GM23338 (cell line): ENCODE measurements around the gene STRIT1. TPM values are rescaled to one million over a fixed set of nuclear protein-coding genes. Genes with fewer than 3 reads are reported as not detected.

ENCODE experiments used
- ATAC-seq: fragments of 200-7000 bp; cut with Tn5 transposase; 3 replicates; pipeline ENCODE4 v1.9.1; 2020
- DNase-seq: peaks from one replicate; pipeline ENCODE4 v3.0.0-alpha.2; 2015; ENCODE audit warnings: low spot score
- H2AFZ ChIP-seq: fragments of 200-600 bp; sonication (generic); 2 replicates; pipeline ENCODE4 v1.8.0; 2016; ENCODE audit warnings: antibody characterized with exemption, mild to moderate bottlenecking, moderate library complexity
- H3F3A ChIP-seq: fragments of 200-600 bp; sonication (generic); replicated peaks from 2 replicates; pipeline ENCODE4 v1.8.0; 2017; ENCODE audit warnings: antibody characterized with exemption, mixed run types, low read depth
- H3K27ac ChIP-seq: fragments of 200-600 bp; sonication (generic); 2 replicates; pipeline ENCODE4 v1.6.1; 2016; ENCODE audit warnings: low read depth
- H3K27me3 ChIP-seq: fragments of 200-600 bp; sonication (generic); 2 replicates; pipeline ENCODE4 v1.8.0; 2016; ENCODE audit warnings: mild to moderate bottlenecking, mixed run types, moderate library complexity; ENCODE audit not compliant: insufficient read depth
- H3K36me3 ChIP-seq: fragments of 200-600 bp; sonication (generic); 2 replicates; pipeline ENCODE4 v1.8.0; 2016; ENCODE audit warnings: mild to moderate bottlenecking; ENCODE audit not compliant: insufficient read depth
- H3K4me1 ChIP-seq: fragments of 200-600 bp; sonication (generic); 2 replicates; pipeline ENCODE4 v1.8.0; 2016; ENCODE audit warnings: mild to moderate bottlenecking, moderate library complexity; ENCODE audit not compliant: insufficient read depth
- H3K4me2 ChIP-seq: fragments of 200-600 bp; sonication (generic); 2 replicates; pipeline ENCODE4 v1.7.1; 2017; ENCODE audit warnings: mixed run types
- H3K4me3 ChIP-seq: fragments of 200-600 bp; sonication (generic); 2 replicates; pipeline ENCODE4 v1.6.1; 2016; ENCODE audit warnings: mixed run types
- H3K79me2 ChIP-seq: fragments of 200-600 bp; sonication (generic); replicated peaks from 2 replicates; pipeline ENCODE4 v1.8.0; 2017; ENCODE audit warnings: mild to moderate bottlenecking; ENCODE audit not compliant: insufficient read depth
- H3K9me2 ChIP-seq: fragments of 200-600 bp; sonication (generic); 2 replicates; pipeline ENCODE4 v1.8.0; 2017; ENCODE audit not compliant: insufficient read depth
- H4K20me1 ChIP-seq: fragments of 200-600 bp; sonication (generic); replicated peaks from 2 replicates; pipeline ENCODE4 v1.8.0; 2017; ENCODE audit warnings: mild to moderate bottlenecking; ENCODE audit not compliant: insufficient read depth
- H3K27ac Mint-ChIP-seq: 2 replicates; pipeline ENCODE4 v1.8.0; 2020; ENCODE audit warnings: inconsistent platforms, mild to moderate bottlenecking, moderate library complexity, mixed read lengths
- H3K27me3 Mint-ChIP-seq: 3 replicates; pipeline ENCODE4 v1.8.0; 2022; ENCODE audit warnings: low read depth, mild to moderate bottlenecking, moderate library complexity, mixed read lengths, inconsistent platforms; ENCODE audit not compliant: insufficient read depth, poor library complexity
- H3K36me3 Mint-ChIP-seq: 3 replicates; pipeline ENCODE4 v1.8.0; 2021; ENCODE audit warnings: low read depth, mild to moderate bottlenecking, inconsistent platforms, moderate library complexity, mixed read lengths
- H3K4me1 Mint-ChIP-seq: 3 replicates; pipeline ENCODE4 v1.8.0; 2020; ENCODE audit warnings: mild to moderate bottlenecking, inconsistent platforms, mixed read lengths
- H3K4me3 Mint-ChIP-seq: 3 replicates; pipeline ENCODE4 v1.8.0; 2021; ENCODE audit warnings: moderate library complexity, mild to moderate bottlenecking, inconsistent platforms, mixed read lengths
- H3K9me3 Mint-ChIP-seq: 3 replicates; pipeline ENCODE4 v1.8.0; 2020; ENCODE audit warnings: moderate library complexity, mild to moderate bottlenecking, inconsistent platforms, mixed read lengths
- CREB1 ChIP-seq: fragments of 250-450 bp; sonication (Bioruptor Pico); IDR thresholded peaks from 2 replicates; pipeline ENCODE4 v1.5.0; 2020; ENCODE audit warnings: low read depth, mild to moderate bottlenecking, moderate library complexity
- ETS1 ChIP-seq: IDR thresholded peaks from 2 replicates; pipeline ENCODE4 v1.6.1; 2016; ENCODE audit warnings: antibody characterized with exemption
- EZH2 ChIP-seq: fragments of 200-600 bp; sonication (generic); IDR thresholded peaks from one replicate; pipeline ENCODE4 v1.8.0; 2017; ENCODE audit warnings: antibody characterized with exemption, mild to moderate bottlenecking, low read depth; ENCODE audit not compliant: unreplicated experiment
- EZH2phosphoT487 ChIP-seq: fragments of 200-600 bp; sonication (generic); IDR thresholded peaks from one replicate; pipeline ENCODE4 v1.8.1; 2018; ENCODE audit warnings: antibody characterized with exemption; ENCODE audit not compliant: unreplicated experiment
- JUNB ChIP-seq: IDR thresholded peaks from one replicate; pipeline ENCODE4 v1.6.1; 2016; ENCODE audit warnings: antibody characterized with exemption; ENCODE audit not compliant: unreplicated experiment
- NANOG ChIP-seq: IDR thresholded peaks from 2 replicates; pipeline ENCODE4 v1.6.1; 2016; ENCODE audit warnings: antibody characterized with exemption, borderline replicate concordance
- POLR2AphosphoS5 ChIP-seq: IDR thresholded peaks from 2 replicates; pipeline ENCODE4 v1.6.1; 2016; ENCODE audit warnings: antibody characterized with exemption, low read depth
- REST ChIP-seq: IDR thresholded peaks from one replicate; pipeline ENCODE4 v1.6.1; 2018; ENCODE audit warnings: antibody characterized with exemption; ENCODE audit not compliant: unreplicated experiment
- STAT1 ChIP-seq: IDR thresholded peaks from one replicate; pipeline ENCODE4 v1.6.1; 2016; ENCODE audit warnings: antibody characterized with exemption; ENCODE audit not compliant: unreplicated experiment
- ZNF114 ChIP-seq: fragments of 250-450 bp; sonication (Bioruptor Pico); IDR thresholded peaks from 2 replicates; pipeline ENCODE4 v1.5.0; 2020; ENCODE audit warnings: mild to moderate bottlenecking, moderate library complexity
- ZNF331 ChIP-seq: fragments of 250-450 bp; sonication (Bioruptor Pico); IDR thresholded peaks from 2 replicates; pipeline ENCODE4 v1.5.0; 2020; ENCODE audit warnings: low read depth, mild to moderate bottlenecking, moderate library complexity
- polyA plus RNA-seq: library from polyadenylated mRNA; unstranded; fragments of >200 nt; fragmentation: Nextera tagmentation; extraction: Ambion mirVana; gene quantifications from 2 replicates; pipeline ENCODE4 v1.2.1, GENCODE V29; 2016
- total RNA-seq: library from RNA; depleted of rRNA; stranded (reverse); fragments of >200 nt; shearing (Covaris generic); gene quantifications from 2 replicates; pipeline ENCODE4 v1.2.3, GENCODE V29; 2014
- TF ChIP-seq, protein P1 (sequence below), 2 experiments: fragments of 200-600 bp in 1 of 2; sonication (generic) in 1 of 2; conservative IDR thresholded peaks; 2 replicates each; pipeline versions ENCODE4 v1.5.1 to v1.6.1; 2016 to 2017; ENCODE audit warnings: antibody characterized with exemption in 2 of 2, low read depth in 2 of 2, mild to moderate bottlenecking in 2 of 2, moderate library complexity in 1 of 2
- TF ChIP-seq, protein P2 (sequence below): fragments of 250-450 bp; sonication (Bioruptor Pico); IDR thresholded peaks from 2 replicates; pipeline ENCODE4 v1.5.0; 2020; ENCODE audit warnings: mild to moderate bottlenecking, moderate library complexity

STRIT1 gene
- total and polyA plus RNA-seq, 2 experiments from 2014 or later: 1.5 to 1.6 TPM

DNA sequence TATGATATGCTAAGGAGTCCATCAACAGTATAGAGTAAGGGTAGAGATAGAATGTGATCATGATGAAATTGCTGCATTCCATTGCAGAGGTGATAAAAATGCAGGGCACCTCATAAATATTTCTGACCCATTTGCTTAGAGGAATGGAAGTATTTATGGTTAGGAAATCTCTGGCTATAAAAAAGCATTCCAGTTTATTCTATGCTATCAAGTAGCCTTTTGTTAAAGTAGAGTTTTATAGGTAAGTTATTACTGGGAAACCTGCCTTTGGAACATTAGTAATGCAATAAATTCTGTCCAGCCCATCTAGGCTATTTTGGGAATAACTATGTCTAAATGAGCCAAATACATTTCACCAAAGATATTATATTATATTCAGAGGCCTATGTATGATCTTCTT, 19.8 kb upstream of the STRIT1 start:
- no peak for ATAC-seq
- Histone ChIP-seq H2AFZ (no peak overlapping the region), H4K20me1 (no peaks in the 10 kb centered on the region), H3K27me3 (no peaks in the 10 kb centered on the region), H3K79me2 (no peaks in the 10 kb centered on the region), H3K4me3 (no peak overlapping the region), H3K4me2 (no peak overlapping the region), H3K4me1 (peaks cover 4% of the 10 kb centered on the region), H3K27ac (no peak overlapping the region), H3K9me2 (no peaks in the 10 kb centered on the region), H3F3A (no peaks in the 10 kb centered on the region), H3K36me3 (no peaks in the 10 kb centered on the region)
- no peak for DNase-seq
- Mint-ChIP-seq H3K4me3 (no peak overlapping the region), H3K27me3 (peaks cover 3% of the 10 kb centered on the region), H3K4me1 (peaks cover 7% of the 10 kb centered on the region; the same call in 2 of the 3 replicates), H3K36me3 (no peaks in the 10 kb centered on the region), H3K27ac (peak overlapping the region; percentile 77; the same call in 1 of the 2 replicates), H3K9me3 (no peaks in the 10 kb centered on the region)
- TF ChIP-seq STAT1 (no peak), POLR2AphosphoS5 (no peak), EZH2 (no peak), ETS1 (no peak), CREB1 (no peak), NANOG (no peak), REST (no peak), JUNB (no peak), ZNF331 (no peak), EZH2phosphoT487 (no peak), ZNF114 (no peak)
- TF ChIP-seq, protein P1, sequence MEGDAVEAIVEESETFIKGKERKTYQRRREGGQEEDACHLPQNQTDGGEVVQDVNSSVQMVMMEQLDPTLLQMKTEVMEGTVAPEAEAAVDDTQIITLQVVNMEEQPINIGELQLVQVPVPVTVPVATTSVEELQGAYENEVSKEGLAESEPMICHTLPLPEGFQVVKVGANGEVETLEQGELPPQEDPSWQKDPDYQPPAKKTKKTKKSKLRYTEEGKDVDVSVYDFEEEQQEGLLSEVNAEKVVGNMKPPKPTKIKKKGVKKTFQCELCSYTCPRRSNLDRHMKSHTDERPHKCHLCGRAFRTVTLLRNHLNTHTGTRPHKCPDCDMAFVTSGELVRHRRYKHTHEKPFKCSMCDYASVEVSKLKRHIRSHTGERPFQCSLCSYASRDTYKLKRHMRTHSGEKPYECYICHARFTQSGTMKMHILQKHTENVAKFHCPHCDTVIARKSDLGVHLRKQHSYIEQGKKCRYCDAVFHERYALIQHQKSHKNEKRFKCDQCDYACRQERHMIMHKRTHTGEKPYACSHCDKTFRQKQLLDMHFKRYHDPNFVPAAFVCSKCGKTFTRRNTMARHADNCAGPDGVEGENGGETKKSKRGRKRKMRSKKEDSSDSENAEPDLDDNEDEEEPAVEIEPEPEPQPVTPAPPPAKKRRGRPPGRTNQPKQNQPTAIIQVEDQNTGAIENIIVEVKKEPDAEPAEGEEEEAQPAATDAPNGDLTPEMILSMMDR (conservative IDR thresholded peaks at IDR 0.05; ENCODE audit: low read depth in 2 of 2): no peak
- TF ChIP-seq, protein P2, sequence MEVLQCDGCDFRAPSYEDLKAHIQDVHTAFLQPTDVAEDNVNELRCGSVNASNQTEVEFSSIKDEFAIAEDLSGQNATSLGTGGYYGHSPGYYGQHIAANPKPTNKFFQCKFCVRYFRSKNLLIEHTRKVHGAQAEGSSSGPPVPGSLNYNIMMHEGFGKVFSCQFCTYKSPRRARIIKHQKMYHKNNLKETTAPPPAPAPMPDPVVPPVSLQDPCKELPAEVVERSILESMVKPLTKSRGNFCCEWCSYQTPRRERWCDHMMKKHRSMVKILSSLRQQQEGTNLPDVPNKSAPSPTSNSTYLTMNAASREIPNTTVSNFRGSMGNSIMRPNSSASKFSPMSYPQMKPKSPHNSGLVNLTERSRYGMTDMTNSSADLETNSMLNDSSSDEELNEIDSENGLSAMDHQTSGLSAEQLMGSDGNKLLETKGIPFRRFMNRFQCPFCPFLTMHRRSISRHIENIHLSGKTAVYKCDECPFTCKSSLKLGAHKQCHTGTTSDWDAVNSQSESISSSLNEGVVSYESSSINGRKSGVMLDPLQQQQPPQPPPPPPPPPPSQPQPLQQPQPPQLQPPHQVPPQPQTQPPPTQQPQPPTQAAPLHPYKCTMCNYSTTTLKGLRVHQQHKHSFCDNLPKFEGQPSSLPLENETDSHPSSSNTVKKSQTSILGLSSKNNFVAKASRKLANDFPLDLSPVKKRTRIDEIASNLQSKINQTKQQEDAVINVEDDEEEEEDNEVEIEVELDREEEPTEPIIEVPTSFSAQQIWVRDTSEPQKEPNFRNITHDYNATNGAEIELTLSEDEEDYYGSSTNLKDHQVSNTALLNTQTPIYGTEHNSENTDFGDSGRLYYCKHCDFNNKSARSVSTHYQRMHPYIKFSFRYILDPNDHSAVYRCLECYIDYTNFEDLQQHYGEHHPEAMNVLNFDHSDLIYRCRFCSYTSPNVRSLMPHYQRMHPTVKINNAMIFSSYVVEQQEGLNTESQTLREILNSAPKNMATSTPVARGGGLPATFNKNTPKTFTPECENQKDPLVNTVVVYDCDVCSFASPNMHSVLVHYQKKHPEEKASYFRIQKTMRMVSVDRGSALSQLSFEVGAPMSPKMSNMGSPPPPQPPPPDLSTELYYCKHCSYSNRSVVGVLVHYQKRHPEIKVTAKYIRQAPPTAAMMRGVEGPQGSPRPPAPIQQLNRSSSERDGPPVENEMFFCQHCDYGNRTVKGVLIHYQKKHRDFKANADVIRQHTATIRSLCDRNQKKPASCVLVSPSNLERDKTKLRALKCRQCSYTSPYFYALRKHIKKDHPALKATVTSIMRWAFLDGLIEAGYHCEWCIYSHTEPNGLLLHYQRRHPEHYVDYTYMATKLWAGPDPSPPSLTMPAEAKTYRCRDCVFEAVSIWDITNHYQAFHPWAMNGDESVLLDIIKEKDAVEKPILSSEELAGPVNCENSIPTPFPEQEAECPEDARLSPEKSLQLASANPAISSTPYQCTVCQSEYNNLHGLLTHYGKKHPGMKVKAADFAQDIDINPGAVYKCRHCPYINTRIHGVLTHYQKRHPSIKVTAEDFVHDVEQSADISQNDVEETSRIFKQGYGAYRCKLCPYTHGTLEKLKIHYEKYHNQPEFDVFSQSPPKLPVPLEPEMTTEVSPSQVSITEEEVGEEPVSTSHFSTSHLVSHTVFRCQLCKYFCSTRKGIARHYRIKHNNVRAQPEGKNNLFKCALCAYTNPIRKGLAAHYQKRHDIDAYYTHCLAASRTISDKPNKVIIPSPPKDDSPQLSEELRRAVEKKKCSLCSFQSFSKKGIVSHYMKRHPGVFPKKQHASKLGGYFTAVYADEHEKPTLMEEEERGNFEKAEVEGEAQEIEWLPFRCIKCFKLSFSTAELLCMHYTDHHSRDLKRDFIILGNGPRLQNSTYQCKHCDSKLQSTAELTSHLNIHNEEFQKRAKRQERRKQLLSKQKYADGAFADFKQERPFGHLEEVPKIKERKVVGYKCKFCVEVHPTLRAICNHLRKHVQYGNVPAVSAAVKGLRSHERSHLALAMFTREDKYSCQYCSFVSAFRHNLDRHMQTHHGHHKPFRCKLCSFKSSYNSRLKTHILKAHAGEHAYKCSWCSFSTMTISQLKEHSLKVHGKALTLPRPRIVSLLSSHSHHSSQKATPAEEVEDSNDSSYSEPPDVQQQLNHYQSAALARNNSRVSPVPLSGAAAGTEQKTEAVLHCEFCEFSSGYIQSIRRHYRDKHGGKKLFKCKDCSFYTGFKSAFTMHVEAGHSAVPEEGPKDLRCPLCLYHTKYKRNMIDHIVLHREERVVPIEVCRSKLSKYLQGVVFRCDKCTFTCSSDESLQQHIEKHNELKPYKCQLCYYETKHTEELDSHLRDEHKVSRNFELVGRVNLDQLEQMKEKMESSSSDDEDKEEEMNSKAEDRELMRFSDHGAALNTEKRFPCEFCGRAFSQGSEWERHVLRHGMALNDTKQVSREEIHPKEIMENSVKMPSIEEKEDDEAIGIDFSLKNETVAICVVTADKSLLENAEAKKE (CRISPR knock-in tag): no peak
